Tibial nerve (tissue), 3 donors: Measurements from ENCODE around the gene SIM1.

Experiments used
- CTCF ChIP-seq, 5 experiments: fragments of 200-600 bp in 3 of 5; fragments of 450-650 bp in 2 of 5; sonication (generic) in 3 of 5; IDR thresholded peaks; one replicate each; pipeline ENCODE4 v1.5.1; 2016 to 2019; ENCODE audit warnings: antibody characterized with exemption in 5 of 5, mild to moderate bottlenecking in 3 of 5, moderate library complexity in 2 of 5
- POLR2A ChIP-seq, 2 donors: fragments of 450-650 bp; IDR thresholded peaks; one replicate each; pipeline ENCODE4 v1.6.1; 2017; ENCODE audit warnings: antibody characterized with exemption in 2 of 2, mild to moderate bottlenecking in 2 of 2, moderate library complexity in 2 of 2

GRCh38 chr6:100464903-100465700 is at the start of gene SIM1:
- TF ChIP-seq CTCF (IDR thresholded peaks at IDR 0.05) (no peak), POLR2A (IDR thresholded peaks at IDR 0.05) (no peak)
